Head of caudate nucleus (tissue), 42 donors: ENCODE data around the gene PRDM16.

Experiments
- DNase-seq, 42 donors: peaks; one replicate each; pipeline versions ENCODE4 v3.0.0 to v3.0.0-alpha.2; 2020 to 2021; ENCODE audit warnings: mixed read lengths in 7 of 42
- intact Hi-C: fragments of 100-400 bp; cut with DNase I; formaldehyde crosslinking; loops from one replicate; pipeline ENCODE4 v1.15.0; 2022

Gene PRDM16

GRCh38 chr1:3350506-3351261 is 281.7 kb downstream of the PRDM16 start:
- peak; percentile 64 to 92 (median 86) for DNase-seq

GRCh38 chr1:3351449-3352298 is 282.7 kb downstream of the PRDM16 start:
- intact Hi-C loops, result no loop called here

More at GRCh38 chr1:3350506-3351261, 281.7 kb downstream of the PRDM16 start:
- intact Hi-C loops, result no loop called here

DNA sequence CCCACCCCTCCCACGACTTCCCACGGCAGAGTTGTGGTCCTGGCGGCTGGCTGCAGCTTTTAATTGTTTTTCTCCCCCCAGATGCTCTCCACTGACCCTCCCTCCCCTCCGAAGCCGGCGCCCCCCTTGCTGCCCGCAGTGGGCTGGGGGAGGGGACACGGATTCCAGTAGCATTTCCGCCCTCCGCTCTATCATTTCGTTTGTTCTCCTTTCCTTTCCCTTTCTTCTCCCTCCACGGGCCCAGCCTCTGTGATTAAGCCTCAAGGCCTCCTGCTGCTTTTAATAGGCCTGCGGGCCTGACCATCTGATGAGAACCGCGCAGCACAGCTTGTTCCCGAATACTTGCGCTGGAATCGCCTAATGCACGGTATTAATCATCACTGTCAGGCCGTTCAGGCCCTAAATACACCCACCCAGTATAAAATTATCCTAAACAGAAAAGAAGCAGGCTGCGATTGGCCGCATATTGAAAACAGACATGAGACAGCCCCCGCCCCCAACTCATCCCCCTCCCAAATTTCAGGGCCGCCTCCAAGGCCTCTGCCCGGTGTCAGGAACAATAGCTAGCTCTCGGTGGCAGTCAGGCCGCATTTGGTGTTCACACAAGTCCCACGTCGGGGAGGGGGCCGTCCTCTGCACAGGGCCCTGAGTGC is 283.4 kb downstream of the PRDM16 start:
- intact Hi-C loops, result no loop called here
- peak in 1 of 42 donors; percentile 70 for DNase-seq

More at GRCh38 chr1:3351449-3352298, 282.7 kb downstream of the PRDM16 start:
- DNase-seq, result no peak

GRCh38 chr1:3352952-3353331 is 283.9 kb downstream of the PRDM16 start:
- intact Hi-C loops, result no loop called here
- DNase-seq, result no peak

DNA sequence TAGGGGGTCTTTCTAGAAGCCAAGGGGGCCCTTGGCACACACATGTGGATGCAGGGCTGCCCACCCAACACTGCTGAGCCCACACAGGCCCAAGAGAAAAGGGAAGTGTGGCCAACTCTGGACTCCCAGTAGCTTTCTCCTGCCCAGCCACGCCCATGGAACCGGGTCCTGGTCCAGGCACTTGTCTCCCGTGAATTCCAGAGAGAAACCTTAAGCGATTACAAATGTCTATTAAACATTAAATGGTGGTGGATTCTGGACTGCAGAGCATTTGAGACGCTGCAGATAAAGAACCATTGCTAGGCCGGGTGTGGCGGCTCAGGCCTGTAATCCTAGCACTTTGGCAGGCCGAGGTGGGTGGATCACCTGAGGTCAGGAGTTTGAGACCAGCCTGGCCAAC is 284.9 kb downstream of the PRDM16 start:
- intact Hi-C loops, result no loop called here

GRCh38 chr1:3355089-3355488 is 286.1 kb downstream of the PRDM16 start:
- intact Hi-C loops, result no loop called here
- no peak for DNase-seq

More for the DNA sequence above, 284.9 kb downstream of the PRDM16 start:
- no peak for DNase-seq

DNA sequence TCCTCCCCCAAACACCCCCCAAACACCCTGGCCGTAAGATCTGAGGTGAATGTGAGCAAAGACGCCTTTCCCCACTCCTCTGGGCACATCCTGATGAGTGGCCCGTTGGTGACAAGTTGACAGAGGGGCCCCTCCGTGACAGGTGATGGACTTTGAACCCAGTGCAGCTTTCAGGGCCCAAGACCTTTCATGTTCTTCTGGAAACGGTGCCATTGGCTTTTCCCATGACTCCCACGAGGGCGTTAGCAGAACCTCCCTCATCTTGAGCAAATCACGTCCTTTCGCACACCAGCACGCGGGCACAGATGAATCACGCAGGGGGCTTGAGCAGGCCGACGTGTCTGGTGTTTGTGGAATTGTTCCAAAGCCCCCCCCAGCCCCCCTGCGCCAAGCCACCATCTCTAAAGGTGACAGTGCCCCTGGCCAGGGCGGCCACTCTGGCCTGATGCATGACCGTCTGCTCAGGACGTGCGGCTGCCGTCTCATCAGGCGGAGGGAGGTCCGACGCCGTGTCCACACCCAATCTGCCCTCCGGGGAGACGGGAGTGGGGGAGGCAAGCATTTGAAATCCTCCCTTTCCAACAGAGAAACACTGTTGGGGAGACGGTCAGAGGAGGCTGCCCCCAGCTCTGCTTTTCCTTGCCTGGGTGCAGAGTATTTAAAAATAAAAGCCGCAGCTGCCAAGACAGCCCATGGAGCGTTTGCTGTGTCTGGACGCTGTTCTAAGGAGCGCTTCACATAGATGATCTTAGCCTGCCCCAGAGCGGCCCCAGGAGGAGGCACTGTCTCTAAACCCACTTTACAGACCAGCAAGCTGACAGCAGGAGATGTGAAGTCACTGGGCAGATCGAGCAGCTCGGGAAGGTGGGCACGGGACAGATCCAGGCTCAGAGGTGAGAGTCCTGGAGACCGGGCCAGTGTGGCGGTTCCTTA is 287.2 kb downstream of the PRDM16 start:
- DNase-seq, result no peak
- intact Hi-C loops, result no loop called here

- intact Hi-C loops, result no loop called here
- no peak for DNase-seq
Observed at GRCh38 chr1:3356827-3357460, 287.9 kb downstream of the PRDM16 start.

- intact Hi-C loops, result no loop called here
- DNase-seq, result no peak
Observed at GRCh38 chr1:3357526-3358297, 288.7 kb downstream of the PRDM16 start.

GRCh38 chr1:3359351-3359750 is 290.3 kb downstream of the PRDM16 start:
- DNase-seq, result no peak
- intact Hi-C loops, result no loop called here

DNA sequence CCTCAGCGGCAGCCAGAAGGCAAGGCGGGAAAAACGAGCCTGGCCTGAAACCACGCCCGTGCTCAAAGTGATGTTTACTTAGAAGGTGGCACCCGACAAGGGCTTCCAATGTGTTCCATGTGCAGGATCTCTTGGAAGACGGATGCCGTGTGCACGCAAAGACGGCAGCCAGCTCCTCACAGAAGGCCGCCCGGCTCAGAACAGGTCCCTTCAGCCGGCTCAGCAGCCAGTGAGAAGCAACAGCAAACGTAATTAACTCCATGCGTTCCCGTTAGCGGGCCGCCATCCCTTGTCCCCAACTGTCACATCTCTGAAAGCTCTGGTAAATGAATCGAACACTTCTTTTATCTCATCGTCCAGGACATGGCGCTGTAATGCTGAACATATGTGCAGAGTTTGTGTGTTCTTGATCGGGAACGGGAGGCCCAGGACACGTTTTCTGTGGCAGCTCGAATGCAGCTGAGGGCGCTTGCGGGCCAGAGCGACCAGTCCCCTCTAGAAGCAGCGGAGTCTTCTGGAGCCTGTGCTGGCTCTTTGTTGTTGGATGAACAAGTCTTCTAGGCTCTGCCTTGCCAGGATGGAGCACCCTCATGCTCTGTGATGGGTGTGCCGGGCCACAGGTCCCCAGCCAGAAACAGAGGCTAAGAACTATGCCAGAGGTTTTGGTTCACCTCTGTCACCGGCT is 290.9 kb downstream of the PRDM16 start:
- intact Hi-C loops, result no loop called here
- no peak for DNase-seq

GRCh38 chr1:3360646-3361257 is 291.7 kb downstream of the PRDM16 start:
- DNase-seq, result peak in 35 of 42 donors; percentile 24 to 72 (median 50)
- intact Hi-C loops, result no loop called here

DNA sequence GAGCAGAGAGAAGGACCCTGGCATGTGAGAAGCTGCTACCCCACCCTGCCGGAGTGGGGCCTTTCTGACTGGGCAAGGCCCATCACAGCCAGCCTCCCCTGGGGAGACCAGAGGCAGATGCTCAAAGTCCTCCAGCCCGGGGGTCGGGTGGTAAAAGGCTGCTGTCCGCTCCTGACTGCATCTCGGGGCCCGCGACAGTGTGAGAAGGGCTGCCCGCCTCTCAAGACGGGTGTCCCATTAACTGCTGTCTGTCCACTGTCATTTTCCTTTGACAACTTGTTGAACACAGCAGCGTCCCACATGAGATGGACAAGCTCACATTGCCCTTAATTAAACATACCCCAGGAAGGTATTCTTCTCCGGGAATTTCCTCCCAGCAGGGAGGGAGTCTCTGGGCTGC is 294.0 kb downstream of the PRDM16 start:
- DNase-seq, result no peak
- intact Hi-C loops, result no loop called here

DNA sequence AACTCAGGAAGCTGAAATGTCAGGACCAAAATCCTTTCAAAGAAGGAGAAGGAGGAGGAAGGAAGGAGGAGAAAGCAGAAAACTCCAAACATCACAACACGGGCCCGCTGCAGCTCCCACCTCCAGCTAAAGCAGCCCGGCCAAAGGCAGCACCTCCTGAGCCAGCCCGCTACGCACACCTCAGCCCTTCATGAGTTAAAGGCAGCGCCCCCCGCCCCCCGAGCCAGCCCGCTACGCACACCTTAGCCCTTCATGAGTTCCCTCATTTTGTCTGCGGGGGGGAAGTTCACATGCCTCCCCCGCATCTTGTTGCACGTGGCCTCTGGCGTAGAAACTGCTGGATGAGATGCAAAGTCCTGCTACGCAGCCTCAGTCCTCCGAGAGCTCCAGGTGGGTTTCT is 294.8 kb downstream of the PRDM16 start:
- DNase-seq, result no peak
- intact Hi-C loops, result no loop called here

- no peak for DNase-seq
- intact Hi-C loops, result no loop called here
Observed at GRCh38 chr1:3364551-3364950, 295.5 kb downstream of the PRDM16 start.

DNA sequence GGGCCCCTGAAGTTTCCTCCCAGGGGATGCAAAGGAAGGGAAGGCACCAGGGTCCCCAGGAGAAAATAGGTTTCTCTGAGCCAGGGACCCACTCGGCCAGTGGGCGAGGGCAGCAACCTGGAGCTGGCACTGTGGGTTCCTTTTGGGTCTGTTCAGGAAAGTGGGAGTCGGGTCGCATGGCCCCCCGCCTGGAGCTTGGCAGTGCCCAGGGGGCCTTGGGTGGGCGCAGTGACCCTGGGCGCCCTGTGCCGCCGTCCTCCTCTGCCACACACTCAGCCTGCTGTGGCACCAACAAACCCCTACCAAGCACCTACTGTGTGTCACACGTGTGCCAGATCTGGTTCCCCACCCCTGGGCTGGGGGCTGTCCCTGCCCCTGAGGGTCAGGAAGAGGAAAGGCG is 296.0 kb downstream of the PRDM16 start:
- intact Hi-C loops, result no loop called here
- no peak for DNase-seq
